Left forelimb (tissue), 1 donor: ENCODE data around the gene MAP4K2.
"Not testable (repeated sequence)": the region's sequence is repeated elsewhere in the genome, so short reads cannot be mapped to it uniquely, and the experiment has no call there.

Source experiments
- DNase-seq: peaks from one replicate; pipeline ENCODE4 v3.0.0-alpha.2; 2018; ENCODE audit warnings: low spot score

MAP4K2 gene

DNA sequence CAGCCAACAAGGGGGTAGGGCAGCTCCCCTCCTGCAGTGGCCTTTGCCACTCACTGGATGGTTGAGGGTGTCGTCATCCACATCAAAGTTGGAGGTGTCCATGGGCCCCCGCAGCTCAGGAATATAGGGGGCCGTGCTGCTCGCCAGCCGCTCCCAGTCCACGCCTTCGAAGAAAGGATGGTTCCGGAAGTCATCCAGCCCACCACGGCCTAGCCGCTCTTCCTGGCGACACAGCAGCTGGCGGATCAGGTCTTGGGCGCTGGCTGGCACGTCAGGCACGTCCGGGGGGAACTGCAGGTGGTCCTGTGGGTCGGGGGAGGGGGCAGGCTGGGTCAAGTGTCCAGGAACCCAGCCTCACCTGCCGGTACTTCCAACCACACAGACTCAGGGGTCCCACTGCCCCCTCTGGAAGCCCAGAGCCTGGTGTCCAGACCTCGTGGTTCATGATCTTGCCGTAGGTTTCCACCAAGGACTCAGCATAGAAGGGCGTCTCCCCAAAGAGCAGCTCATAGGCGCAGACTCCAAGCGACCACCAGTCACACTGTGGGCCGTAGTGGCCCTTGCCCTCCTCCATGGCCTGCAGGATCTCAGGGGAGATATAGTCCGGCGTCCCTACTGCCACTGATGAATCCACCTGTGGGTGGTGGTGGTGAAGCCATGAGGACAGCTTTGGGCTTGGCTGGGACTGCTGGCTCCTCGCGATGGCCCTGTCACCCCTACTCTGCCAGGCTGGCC is 35.8 kb upstream of the MAP4K2 start:
- no peak for DNase-seq

DNA sequence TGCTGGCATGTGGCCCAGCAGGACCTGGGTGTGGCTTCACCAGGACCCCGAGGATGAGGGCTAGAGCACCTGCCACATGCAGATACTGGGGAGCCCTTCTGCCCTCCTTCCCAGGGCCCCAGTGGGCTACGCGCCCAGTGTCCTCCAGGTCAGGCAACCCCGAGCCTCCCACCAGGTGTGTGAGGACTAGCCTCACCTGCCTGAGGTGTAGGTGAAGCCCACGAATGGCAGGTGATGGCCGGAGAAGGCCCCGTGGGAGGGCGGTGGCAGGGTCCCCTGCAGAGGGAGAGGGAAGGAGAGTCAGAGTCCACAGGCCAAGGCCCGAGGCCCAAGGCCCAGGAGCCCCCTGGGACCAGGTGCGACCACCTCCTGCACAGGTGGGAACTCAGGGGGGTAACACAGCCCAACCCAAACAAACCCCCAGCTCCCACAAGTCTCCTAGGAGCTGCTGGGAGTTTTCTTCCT is 34.9 kb upstream of the MAP4K2 start:
- no peak for DNase-seq

DNA sequence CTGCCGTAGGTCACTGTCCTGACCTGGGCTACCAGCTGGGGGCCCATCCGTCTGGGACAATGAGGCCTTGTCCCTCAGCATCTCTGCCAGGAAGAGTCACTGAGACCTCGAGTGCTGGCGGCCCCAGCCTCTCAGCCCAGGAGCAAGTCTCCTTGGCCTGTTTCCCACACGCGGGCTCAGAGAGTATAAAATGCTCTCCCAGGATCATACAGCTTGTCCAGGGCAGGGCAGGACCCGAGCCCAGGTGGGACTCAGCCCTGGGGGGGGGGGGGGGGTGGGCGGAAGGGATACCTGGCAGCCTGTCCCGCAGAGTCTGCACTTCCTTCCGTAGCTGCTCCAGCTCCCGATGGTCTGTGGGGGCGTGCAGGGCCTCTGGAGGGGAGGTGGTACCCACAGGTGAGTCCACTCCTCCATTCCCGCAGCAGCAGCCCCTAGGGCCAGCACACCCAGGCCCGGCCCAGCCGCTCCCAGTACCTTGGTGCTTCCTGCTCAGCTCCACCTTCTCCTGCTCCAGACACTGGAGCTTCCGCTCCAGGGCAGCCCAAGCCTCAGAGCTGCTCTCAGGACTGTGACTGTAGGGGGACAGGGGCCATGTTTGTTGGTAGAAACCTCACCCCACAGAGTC is 33.5 kb upstream of the MAP4K2 start:
- DNase-seq, result no peak

DNA sequence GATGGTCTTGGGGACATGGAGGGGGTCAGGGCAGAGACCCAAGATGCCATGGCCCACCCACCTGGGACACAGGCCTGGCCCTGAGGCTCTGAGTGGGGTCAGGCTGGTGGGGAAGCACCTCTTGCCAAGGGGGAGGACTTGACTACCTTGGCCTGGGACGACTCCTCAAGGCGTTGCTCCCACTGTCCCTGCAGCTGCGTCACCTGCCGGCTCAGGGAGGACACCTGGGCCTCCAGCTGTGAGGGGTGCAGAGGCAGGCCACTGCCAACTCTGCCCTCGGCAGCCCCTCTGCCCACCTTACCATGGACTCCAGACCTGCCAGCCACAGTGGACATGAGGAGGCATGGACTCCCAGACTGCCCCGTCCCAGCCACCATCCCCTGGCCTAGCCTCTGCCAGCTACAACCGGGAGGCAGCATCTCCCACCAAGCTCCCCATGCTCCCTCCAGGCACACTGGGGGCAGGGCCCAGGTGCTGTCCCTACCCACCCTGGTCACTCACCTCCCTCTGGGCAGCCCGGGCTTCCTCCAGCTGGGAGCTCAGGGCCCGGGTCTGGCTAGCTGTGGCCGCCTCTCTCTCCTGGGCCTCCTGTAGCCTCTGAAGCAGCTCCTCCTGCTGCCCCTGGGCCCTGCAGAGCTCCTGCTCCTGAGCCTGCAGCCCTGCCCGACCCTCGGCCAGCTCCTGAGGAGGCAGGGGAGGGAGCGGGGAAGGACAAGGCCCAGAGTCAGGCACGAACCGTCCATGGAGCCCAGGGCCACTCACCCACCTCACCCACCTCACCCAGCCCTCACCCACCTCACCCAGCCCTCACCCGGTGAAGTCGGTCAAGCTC is 32.8 kb upstream of the MAP4K2 start:
- no peak for DNase-seq

DNA sequence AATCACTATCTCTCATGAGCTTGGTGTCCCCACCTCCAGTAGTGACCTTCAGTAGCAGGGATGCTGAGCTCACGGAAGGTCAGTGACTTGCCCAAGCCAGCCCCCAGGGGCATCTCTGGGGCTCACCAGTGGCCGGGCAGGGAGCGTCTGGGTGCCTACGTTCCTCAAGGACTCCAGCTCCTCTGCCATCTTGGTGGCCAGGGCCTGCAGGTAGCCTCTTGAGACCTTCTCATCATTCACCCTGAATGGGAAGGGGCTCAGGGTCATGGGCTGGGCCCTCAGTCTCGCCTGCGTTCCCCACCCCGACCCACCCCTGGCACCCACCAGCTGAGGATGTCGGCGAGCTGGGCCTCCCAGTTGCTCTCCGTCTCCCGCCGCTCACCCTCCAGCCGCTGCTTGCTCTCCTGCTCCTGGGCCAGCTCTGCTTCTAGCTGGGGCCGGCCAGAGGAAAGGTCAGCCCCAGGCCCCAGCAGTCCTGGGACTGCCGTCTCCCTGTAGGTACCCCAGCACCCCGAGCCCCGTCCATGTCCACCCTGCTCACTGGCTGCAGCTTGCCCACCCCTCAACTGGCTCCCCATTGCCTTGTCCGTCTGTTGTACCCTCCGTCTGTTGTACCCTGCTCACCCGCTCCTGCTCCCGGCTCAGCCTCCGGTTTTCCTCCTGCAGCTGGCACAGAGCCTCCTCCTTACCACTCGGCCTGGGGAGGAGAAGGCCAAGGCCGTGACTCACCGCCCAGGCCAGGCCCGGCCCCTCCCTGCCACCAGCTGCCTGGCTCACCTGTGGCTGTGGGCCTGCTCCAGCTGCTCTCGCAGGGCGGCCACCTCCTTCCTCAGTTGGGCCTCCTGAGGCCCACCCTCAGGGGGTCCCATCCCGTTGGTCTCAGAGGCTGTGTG is 32.0 kb upstream of the MAP4K2 start:
- DNase-seq, result no peak

DNA sequence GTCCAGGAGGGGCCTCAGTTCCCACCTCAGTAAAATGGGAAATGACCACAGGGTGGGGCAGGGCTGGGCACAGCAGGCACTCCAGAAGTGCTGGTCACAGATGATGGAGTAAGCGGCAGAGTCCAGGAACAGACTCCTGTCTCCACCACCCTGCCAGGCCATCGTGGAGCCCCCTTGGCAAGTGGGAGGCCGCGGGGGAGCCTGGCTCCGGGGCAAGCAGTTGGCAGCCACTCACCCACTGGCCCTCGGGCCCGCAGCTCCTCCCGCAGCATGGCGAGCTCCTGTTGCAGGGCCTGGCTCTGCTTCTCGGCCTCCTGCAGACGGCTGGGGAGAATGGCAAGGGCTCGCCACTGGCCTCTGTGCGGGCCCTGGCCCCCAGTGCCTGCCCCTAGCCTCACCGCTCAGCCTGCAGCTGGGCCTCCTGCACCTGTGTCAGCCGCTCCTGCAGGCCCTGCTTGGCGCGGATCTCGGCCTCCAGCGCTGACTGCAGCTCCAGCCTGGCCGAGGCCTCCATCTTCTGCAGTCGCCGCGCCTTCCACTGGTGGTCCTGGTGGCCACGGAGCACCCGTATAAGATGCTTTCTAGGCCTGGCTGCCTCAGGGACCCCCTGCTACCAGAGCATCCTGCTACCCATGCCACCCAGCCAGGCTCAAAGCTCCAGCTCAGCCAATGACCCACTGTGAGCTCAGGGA is 31.2 kb upstream of the MAP4K2 start:
- no peak for DNase-seq

DNA sequence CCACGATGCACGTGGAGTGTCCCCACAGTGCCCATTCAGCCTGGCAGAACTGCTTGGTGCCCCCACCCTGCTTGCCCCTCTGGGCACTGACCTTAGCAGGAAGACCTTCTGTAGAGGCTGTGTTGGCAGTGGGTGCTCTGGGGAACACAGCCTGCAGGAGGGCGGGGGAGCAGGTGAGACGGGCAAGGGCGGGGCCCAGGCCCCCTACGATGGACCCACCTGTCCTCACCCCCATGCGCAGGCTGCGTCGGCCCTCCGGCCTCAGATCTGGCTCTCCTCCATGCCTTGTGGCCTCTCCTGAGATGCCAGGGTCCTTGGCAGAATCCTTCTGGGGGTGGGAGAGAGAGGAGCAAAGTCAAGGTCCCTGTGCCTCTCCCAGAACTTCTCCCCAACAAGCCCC is 30.5 kb upstream of the MAP4K2 start:
- no peak for DNase-seq

DNA sequence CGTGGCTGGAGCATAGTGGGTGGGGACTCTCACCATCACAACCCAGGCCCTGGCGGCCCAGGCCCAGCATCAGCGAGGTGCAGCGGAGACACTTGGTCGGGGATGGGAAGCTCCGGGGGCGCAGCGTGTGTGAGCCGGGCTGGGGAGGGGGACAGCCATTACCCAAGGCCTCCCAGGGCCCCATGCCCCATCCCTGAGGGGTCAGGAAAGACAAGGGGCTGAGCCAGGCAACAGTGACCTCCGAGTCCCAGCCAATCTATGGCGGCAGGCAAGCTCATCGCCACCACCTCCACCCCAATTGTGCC is 30.1 kb upstream of the MAP4K2 start:
- DNase-seq, result no peak

DNA sequence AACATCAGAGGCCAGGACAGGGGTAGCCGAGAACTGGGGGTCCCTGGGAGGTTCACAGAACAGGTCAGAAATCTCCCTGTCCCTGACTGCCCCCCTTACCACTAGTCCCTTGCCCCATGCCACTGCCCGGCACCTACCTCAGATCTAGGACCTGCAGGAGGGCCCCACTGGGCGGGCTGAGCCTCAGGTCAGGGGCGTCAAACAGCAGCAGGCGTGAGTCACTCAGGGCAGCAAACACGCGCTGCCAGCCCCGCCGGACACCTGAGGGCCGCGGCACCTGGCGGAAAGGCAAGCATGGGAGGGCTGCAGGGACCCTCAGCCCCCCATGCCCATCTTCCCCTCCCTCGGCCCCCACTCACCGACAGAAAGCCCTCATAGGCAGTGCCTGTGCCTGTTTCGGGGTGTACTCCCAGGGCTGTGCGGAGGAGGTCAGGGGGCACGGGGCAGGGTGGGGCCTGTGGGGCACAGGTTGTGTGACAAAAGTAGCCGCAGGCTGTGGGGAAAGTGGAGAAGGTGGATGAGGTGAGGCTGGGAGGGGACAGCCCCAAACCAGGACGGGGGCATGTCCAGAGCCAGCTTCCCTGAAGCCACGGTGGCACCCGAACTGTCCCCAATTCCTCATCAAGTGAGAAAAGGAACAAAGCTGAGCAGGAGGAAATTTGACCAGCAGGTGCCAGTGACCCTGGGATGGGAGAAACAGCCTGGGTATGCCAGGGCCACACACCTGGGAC is 29.6 kb upstream of the MAP4K2 start:
- no peak for DNase-seq

DNA sequence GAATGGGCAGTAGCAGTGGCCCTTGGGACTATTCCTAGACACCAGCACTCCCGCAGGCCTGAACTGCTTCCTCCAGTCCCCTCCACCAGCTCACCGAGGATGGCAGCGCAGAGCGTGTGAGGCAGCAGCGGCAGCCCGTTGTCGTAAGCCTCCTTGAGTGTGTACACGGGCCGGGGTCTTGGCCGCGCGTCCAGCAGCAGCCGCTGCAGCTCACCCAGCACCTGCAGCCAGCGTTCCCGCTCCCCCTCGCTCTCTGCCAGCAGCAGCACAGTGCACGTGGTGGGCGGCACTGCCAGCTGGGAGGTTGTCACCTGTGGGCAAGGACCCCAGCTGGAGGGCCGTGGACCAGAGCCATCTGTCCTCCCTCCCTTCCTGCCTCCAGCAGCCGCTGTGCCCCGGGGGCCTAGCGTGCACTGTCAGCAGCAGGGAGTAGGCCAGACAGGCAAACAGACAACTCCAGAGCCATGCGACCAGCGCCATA is 28.4 kb upstream of the MAP4K2 start:
- no peak for DNase-seq

DNA sequence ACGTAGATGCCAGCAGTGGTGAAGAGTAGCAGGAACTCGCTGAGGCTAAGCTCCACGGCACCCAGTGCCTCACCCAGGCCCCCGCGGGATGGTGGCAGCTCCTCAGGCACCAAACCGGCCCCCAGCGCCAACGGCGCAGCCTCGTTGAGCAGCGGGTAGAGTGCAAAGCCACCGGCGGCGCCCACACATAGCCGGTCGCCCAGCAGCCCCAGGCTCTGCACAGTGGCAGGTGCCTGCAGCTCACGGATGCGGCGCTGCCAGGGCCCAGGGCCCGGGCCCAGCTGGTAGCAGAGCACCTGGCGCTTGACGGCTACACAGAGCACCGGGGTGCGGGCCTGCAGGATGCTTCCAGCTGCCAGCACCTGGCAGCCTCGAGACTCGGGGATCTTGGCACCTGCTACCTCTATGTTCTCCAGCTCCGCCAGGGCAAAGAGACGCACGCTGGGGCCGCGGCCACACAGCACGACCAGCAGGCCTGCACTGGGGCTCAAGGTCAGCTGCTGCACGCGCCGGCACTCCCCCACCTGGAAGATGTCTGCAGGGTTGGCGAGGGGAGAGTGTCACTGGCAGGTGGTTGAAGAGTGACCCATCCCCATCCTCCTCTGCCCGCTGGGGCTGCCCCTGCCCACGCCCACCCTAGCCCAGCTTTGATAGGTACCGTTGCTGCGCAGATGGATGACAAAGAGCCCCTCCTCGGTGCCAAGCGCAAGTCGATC is 26.7 kb upstream of the MAP4K2 start:
- no peak for DNase-seq

DNA sequence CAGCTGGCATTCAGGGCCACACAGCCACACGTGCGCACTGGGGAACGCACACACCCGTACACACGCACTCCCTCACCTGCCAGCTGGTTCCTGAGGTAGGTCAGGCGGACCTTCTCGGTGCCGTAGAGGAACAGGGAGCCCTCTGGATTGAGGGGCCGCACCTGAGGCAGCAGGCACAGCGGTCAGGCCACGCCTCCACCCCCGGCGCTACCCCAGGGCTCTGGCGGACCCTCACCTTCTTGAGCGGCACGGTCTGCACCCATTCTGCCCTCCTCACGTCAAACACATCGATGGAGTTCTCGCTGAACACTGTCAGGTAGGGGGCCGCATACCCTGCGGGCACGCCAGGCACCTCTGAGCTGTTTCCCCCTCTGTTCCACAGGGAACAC is 24.4 kb upstream of the MAP4K2 start:
- DNase-seq, result no peak

DNA sequence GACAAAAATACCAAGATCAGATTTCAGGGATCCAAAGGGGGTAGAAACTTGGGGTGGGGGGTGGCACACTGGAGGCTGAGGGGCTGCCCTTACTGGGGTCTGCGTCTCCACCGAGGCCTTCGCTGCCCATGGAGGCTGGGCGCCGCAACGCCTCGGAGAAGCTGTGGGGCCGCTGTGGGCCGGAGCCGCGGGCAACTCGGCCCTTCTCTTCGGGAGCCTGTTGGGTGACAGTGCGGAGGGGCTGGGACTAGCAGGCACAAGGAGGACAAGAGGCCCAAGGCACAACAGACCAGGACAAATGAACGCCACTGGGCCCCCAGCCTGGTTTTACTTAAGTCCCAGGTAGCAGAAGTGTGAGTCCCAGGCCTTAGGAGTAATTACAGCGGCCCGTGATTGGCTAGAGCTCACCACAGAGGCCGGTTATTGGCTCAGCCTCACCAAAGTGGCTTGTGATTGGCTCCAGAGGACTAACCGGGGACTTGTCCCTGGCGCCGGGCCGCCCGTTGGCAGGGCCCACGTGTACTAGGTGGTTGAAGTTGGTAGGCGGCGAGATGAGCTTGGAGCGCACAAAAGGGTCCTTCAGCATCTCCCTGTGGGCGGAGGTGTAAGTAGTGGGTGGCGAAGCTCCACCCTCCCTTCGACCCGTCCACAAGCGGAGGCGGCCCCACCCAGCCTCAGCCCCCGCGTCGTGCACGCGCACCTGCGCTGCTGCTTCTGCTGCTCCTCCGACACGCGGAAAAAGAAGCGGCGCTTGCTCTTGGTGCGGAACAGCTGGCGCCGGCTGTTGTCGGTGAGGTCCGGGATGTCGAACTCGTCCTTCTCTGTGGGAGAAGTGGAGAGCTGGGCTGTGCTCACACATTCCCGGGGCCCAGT is 23.8 kb upstream of the MAP4K2 start:
- no peak for DNase-seq

DNA sequence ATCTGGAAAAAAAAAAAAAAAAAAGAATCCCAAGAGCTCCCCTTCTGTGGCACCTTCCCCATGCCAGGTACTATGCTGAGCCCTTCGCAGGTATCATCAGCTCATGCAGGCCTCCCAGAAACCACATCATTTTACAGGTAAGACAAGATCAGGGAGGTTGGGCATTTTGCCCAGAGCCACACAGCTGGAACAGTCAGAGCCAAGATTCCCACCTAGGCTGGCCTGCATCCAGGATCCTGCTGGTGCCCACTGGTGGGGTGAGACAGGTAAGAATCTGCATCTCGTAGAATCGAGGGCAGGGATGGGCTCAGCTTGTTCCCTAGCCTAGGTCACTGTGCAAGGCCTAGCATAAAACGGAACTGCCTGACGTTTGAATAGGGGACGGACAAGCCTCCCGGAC is 23.0 kb upstream of the MAP4K2 start:
- DNase-seq, result no peak

DNA sequence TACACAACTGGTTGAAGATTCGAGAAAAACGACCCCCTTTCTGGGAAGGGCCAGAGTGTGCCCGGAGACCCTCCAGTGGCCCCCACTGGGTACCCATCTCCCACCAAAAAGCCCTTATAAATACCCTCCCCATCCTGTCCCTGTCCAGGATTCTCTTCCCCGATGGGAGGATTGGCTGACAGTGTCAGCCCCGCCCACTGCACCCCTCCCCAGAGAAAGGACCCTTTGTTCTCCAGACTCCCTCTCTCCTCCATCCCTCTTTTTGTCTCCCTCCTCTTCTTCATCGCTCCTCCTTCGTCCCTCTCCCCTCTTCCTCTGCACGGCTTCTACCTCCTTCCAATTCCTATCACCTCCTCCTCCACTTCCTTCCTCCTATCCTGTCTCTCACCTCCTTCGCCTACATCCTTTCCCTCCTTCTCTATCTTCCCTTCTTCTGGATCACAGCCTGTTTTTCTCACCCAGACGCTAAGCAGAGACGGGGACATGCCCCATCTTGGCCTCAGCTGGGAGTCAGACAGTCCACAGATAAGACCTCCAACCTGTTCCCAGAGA is 20.6 kb upstream of the MAP4K2 start:
- no peak for DNase-seq

DNA sequence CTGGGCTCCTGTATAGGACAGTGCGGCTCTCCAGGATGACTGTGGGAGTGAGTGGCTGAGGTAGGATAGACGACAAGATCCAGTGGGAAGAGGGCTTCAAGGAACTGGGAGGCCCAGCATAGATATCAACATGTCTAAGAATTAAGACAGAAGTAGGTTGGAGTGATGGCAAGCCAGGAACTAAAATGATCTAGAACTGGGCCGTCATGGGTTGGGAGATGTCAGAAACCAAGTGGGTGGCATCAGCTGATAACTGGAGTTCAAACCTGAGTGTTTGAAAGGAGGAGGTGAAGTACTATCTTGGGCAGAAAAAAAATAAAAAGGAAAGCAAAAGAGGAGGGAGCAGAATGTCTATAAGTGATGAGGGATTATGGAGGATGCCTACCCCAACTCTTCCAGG is 14.5 kb upstream of the MAP4K2 start:
- DNase-seq, result no peak

DNA sequence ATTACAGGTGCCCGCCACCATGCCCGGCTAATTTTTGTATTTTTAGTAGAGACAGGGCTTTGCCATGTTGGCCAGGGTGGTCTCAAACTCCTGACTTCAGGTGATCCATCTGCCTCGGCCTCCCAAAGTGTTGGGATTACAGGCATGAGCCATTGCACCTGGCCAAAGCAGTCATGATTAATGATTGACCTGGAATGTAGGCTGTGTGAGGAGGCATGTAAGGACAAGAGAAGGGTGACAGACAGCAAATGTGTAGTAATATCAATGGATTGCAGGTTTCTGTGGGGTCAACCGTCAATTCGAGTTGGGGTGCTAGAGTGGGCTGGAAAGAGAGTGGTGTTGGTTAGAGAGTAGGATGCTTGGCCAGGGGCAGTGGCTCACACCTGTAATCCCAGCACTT is 12.4 kb upstream of the MAP4K2 start:
- DNase-seq, result not testable (repeated sequence)

DNA sequence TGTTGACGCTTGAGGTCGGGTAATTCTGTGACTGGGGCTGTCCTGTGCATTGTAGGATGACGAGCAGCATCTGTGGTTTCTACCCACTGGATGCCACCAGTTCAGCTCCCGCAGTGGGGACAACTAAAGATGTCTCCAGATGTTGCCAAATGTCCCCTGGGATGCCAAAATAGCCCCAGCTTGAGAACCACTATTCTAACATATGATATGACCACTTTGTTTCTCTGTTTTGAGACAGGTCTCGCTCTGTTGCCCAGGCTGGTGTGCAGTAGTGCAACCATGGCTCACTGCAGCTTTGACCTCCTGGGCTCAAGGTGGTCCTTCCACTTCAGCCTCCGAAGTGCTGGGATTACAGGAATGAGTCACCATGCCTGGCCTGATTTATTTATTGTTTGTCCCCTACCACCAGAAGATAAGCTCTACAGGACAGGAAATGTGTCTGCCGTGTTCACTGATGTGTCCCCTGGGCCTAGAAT is 11.7 kb upstream of the MAP4K2 start:
- no peak for DNase-seq

DNA sequence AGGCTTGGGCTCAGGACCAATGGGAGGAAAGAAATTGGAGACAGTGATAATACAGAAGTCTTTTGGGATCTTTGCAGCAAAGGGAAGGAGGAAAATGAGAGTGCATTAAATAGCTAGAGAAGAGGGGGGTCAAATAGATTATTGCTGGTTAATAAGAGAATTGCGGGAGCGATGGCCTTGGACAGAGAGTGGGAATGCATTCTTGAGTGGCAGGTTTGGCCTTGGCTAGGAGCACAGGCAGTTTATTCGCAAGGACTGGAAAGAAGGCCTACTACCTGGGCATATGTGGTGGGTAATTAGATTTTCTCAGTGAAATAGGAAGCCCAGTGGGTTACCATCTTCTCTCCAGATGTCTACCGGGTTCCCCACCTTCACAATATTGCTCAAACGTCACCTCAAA is 10.8 kb upstream of the MAP4K2 start:
- DNase-seq, result no peak
